Spinal cord (tissue), 10 donors: ENCODE measurements around the gene COL6A1. TPM values are rescaled to one million over a fixed set of nuclear protein-coding genes. Genes with fewer than 3 reads are reported as not detected.

Experiments
- DNase-seq, 6 donors: peaks; one replicate each; pipeline versions ENCODE4 v3.0.0 to v3.0.0-alpha.2; 2013 to 2015; ENCODE audit warnings: low spot score in 6 of 6, low read depth in 4 of 6
- H3K27ac ChIP-seq: one replicate; pipeline ENCODE4 v1.5.1; 2013; ENCODE audit warnings: low read depth, low read length, control low read depth
- H3K27me3 ChIP-seq: one replicate; pipeline ENCODE4 v1.6.1; 2013; ENCODE audit warnings: low read length; ENCODE audit not compliant: control insufficient read depth, insufficient read depth
- H3K36me3 ChIP-seq: one replicate; pipeline ENCODE4 v1.6.1; 2013; ENCODE audit warnings: low read length; ENCODE audit not compliant: control insufficient read depth, insufficient read depth
- H3K4me1 ChIP-seq: one replicate; pipeline ENCODE4 v1.6.1; 2013; ENCODE audit warnings: low read length; ENCODE audit not compliant: control insufficient read depth, insufficient read depth
- H3K4me3 ChIP-seq: one replicate; pipeline ENCODE4 v1.5.1; 2013; ENCODE audit warnings: low read depth, low read length, control low read depth
- H3K9me3 ChIP-seq: one replicate; pipeline ENCODE4 v1.6.1; 2013; ENCODE audit warnings: low read length; ENCODE audit not compliant: control insufficient read depth, insufficient read depth
- WGBS: methylation state at CpG from one replicate; pipeline ENCODE4 v1.1.5; 2013; ENCODE audit warnings: missing lambda C conversion rate; ENCODE audit not compliant: insufficient coverage; 5-methylcytosine and 5-hydroxymethylcytosine counted together
- polyA plus RNA-seq, 2 donors: library from polyadenylated mRNA; unstranded; fragments of 120-200 nt; gene quantifications; one replicate each; pipeline ENCODE4 v1.2.1, GENCODE V29; 2013; ENCODE audit not compliant: insufficient read length in 2 of 2
- total RNA-seq, 2 donors: library from RNA; depleted of rRNA in 1 of 2; stranded (reverse); fragments of 120-200 nt in 1 of 2; fragments of >200 nt in 1 of 2; gene quantifications; one replicate each; pipeline versions ENCODE4 v1.2.3 to v1.2.4, GENCODE V29; 2013 to 2014
- donor health status: healthy.

Gene COL6A1
- total and polyA plus RNA-seq, 4 donors = 156 to 316 (median 250) TPM

- Histone ChIP-seq H3K36me3 (peaks cover 3% of the 10 kb centered on the region), H3K27ac (no peak overlapping the region), H3K27me3 (no peaks in the 10 kb centered on the region), H3K4me1 (peaks cover 15% of the 10 kb centered on the region), H3K4me3 (no peak overlapping the region), H3K9me3 (no peaks in the 10 kb centered on the region)
- 82% methylated on average over 23 of the region's 64 CpGs for WGBS
- DNase-seq = no peak
Measured at GRCh38 chr21:46033410-46034400, 52.1 kb downstream of the COL6A1 start.

GRCh38 chr21:46035809-46036695 lies 54.5 kb downstream of the COL6A1 start:
- Histone ChIP-seq H3K27ac (no peak overlapping the region), H3K4me3 (no peak overlapping the region), H3K9me3 (no peaks in the 10 kb centered on the region), H3K27me3 (no peaks in the 10 kb centered on the region), H3K36me3 (peaks cover 3% of the 10 kb centered on the region), H3K4me1 (peaks cover 20% of the 10 kb centered on the region)
- 83% methylated on average over 45 of the region's 45 CpGs for WGBS
- DNase-seq = peak in 1 of 6 donors; percentile 61

GRCh38 chr21:46036696-46037330 lies 55.2 kb downstream of the COL6A1 start:
- Histone ChIP-seq H3K4me3 (no peak overlapping the region), H3K4me1 (peaks cover 20% of the 10 kb centered on the region), H3K27ac (no peak overlapping the region), H3K9me3 (no peaks in the 10 kb centered on the region), H3K27me3 (no peaks in the 10 kb centered on the region), H3K36me3 (peaks cover 3% of the 10 kb centered on the region)
- no peak for DNase-seq
- 86% methylated on average over 30 of the region's 30 CpGs for WGBS

GRCh38 chr21:46037331-46038325 lies 56.1 kb downstream of the COL6A1 start:
- Histone ChIP-seq H3K36me3 (peaks cover 3% of the 10 kb centered on the region), H3K27me3 (no peaks in the 10 kb centered on the region), H3K27ac (no peak overlapping the region), H3K4me3 (no peak overlapping the region), H3K9me3 (no peaks in the 10 kb centered on the region), H3K4me1 (peaks cover 20% of the 10 kb centered on the region)
- WGBS = 88% methylated on average over 52 of the region's 52 CpGs
- DNase-seq = no peak

- H3K4me3 ChIP-seq = no peak overlapping the region
- no peak for DNase-seq
- H3K9me3 ChIP-seq = no peaks in the 10 kb centered on the region
- no peaks in the 10 kb centered on the region for H3K27me3 ChIP-seq
- H3K4me1 ChIP-seq = peaks cover 20% of the 10 kb centered on the region
- H3K36me3 ChIP-seq = peaks cover 3% of the 10 kb centered on the region
- no peak overlapping the region for H3K27ac ChIP-seq
- 89% methylated on average over 23 of the region's 24 CpGs for WGBS
Measured at GRCh38 chr21:46038341-46038829, 56.8 kb downstream of the COL6A1 start.

- no peak for DNase-seq
- peaks cover 3% of the 10 kb centered on the region for H3K36me3 ChIP-seq
- H3K4me3 ChIP-seq = no peak overlapping the region
- H3K27me3 ChIP-seq = no peaks in the 10 kb centered on the region
- H3K4me1 ChIP-seq = peaks cover 20% of the 10 kb centered on the region
- no peak overlapping the region for H3K27ac ChIP-seq
- 79% methylated on average over 22 of the region's 23 CpGs for WGBS
- H3K9me3 ChIP-seq = no peaks in the 10 kb centered on the region
Measured at GRCh38 chr21:46038871-46039397, 57.4 kb downstream of the COL6A1 start.

- H3K4me3 ChIP-seq = no peak overlapping the region
- H3K36me3 ChIP-seq = peaks cover 3% of the 10 kb centered on the region
- no peak overlapping the region for H3K27ac ChIP-seq
- H3K4me1 ChIP-seq = peaks cover 20% of the 10 kb centered on the region
- 81% methylated on average over 26 of the region's 31 CpGs for WGBS
- DNase-seq = no peak
- no peaks in the 10 kb centered on the region for H3K9me3 ChIP-seq
- H3K27me3 ChIP-seq = no peaks in the 10 kb centered on the region
Measured at GRCh38 chr21:46039891-46040660, 58.5 kb downstream of the COL6A1 start.

GRCh38 chr21:46040707-46041106 lies 59.1 kb downstream of the COL6A1 start:
- no peak for DNase-seq
- Histone ChIP-seq H3K27ac (no peak overlapping the region), H3K4me3 (no peak overlapping the region), H3K9me3 (no peaks in the 10 kb centered on the region), H3K36me3 (peaks cover 3% of the 10 kb centered on the region), H3K4me1 (peaks cover 20% of the 10 kb centered on the region), H3K27me3 (no peaks in the 10 kb centered on the region)
- WGBS = no CpG with 5 or more reads among the region's 10 CpGs
